Hepatocyte (in vitro differentiated cells): Measurements from ENCODE around the gene PLPP4.

ENCODE experiments used
- CTCF ChIP-seq: fragments of 200-600 bp; sonication (generic); IDR thresholded peaks from 2 replicates; pipeline ENCODE4 v1.5.1; 2016; ENCODE audit warnings: antibody characterized with exemption, mild to moderate bottlenecking; ENCODE audit not compliant: poor library complexity
- EZH2 ChIP-seq: fragments of 200-600 bp; sonication (generic); IDR thresholded peaks from 2 replicates; pipeline ENCODE4 v1.6.1; 2016; ENCODE audit warnings: antibody characterized with exemption, mild to moderate bottlenecking, borderline replicate concordance

GRCh38 chr10:120485946-120486345, 28.9 kb downstream of the PLPP4 start:
- TF ChIP-seq CTCF = no peak
- no peak for TF ChIP-seq EZH2
